Epithelial cell of esophagus (primary cell): ENCODE results near the gene MISP.

ENCODE experiments used
- DNase-seq: peaks from one replicate; pipeline ENCODE4 v3.0.0; 2010; ENCODE audit warnings: low read depth
- H3K4me3 ChIP-seq: 2 replicates; pipeline ENCODE4 v1.5.1; 2011; ENCODE audit warnings: mild to moderate bottlenecking, low read length, control low read depth
- TF ChIP-seq, protein P1 (sequence below): IDR thresholded peaks from 2 replicates; pipeline ENCODE4 v1.5.1; 2011; ENCODE audit warnings: low read depth, mild to moderate bottlenecking, low read length, control low read depth, inconsistent platforms; ENCODE audit not compliant: insufficient read depth; ENCODE audit errors: missing control alignments

MISP gene

DNA sequence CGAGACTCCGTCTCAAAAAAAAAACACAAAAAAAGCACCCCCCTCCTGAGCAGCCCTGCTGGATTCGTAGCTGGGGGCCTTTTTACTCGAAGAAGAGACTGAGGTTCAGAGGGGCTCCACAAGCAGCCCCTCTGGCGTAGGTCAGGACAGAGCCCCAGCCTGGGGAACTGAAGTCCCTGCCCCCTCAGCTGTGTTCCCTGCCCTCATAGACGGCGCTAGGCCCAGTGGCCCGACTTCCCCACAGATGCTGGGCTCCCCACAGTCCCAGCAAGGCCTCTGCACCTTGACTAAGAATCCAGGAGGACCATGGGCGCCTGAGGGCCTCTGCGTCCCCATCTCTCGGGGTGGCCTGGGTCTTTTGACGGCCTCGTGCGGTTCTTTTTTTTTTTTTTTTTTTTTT lies 1.1 kb upstream of the MISP start:
- no peak overlapping the region for H3K4me3 ChIP-seq
- TF ChIP-seq, protein P1, sequence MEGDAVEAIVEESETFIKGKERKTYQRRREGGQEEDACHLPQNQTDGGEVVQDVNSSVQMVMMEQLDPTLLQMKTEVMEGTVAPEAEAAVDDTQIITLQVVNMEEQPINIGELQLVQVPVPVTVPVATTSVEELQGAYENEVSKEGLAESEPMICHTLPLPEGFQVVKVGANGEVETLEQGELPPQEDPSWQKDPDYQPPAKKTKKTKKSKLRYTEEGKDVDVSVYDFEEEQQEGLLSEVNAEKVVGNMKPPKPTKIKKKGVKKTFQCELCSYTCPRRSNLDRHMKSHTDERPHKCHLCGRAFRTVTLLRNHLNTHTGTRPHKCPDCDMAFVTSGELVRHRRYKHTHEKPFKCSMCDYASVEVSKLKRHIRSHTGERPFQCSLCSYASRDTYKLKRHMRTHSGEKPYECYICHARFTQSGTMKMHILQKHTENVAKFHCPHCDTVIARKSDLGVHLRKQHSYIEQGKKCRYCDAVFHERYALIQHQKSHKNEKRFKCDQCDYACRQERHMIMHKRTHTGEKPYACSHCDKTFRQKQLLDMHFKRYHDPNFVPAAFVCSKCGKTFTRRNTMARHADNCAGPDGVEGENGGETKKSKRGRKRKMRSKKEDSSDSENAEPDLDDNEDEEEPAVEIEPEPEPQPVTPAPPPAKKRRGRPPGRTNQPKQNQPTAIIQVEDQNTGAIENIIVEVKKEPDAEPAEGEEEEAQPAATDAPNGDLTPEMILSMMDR: no peak
- DNase-seq: no peak

DNA sequence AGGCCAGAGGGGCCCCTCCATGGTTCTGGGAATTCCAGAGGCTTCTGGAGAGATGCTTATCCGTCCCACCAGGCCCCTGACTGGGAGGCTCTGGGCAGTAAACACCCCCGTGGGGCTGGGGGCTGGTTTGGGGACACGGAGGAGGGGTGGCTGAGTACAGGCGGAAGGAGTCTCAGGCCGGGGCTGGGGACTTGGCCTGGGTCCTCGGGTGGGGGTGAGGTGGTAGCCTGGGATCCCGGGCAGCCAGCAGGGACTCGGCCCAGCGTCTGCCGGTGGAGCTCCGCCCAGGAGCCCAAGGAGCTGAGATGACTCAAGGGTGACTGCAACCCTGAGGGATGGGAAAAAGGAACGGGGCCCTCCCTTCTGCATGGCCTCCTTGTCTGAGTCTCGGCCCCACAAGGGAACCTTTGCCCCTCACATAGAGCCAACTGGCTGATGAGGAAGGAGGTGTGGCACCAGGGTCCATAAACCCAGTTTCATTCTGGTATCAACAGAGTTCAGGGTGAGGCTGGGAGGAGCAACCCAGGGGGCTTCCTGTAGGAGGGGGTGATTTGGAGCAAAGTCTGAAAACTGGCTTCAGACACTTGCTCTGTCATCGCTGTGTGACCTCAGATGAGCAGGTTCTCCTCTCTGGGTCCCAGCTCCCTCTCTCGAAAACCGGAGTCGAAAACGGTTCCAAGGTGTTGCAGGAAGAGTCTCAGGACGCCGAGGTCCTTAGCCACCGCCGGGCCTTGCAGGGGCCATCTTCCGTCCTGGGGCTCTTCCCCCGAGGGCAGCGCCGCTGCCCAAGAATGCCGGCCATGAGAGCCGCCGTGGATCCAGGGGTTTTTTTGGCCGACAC lies 809 bp downstream of the MISP start:
- peak overlapping the region; percentile 69 for H3K4me3 ChIP-seq
- TF ChIP-seq, protein P1: no peak
- peak; percentile 91 for DNase-seq

DNA sequence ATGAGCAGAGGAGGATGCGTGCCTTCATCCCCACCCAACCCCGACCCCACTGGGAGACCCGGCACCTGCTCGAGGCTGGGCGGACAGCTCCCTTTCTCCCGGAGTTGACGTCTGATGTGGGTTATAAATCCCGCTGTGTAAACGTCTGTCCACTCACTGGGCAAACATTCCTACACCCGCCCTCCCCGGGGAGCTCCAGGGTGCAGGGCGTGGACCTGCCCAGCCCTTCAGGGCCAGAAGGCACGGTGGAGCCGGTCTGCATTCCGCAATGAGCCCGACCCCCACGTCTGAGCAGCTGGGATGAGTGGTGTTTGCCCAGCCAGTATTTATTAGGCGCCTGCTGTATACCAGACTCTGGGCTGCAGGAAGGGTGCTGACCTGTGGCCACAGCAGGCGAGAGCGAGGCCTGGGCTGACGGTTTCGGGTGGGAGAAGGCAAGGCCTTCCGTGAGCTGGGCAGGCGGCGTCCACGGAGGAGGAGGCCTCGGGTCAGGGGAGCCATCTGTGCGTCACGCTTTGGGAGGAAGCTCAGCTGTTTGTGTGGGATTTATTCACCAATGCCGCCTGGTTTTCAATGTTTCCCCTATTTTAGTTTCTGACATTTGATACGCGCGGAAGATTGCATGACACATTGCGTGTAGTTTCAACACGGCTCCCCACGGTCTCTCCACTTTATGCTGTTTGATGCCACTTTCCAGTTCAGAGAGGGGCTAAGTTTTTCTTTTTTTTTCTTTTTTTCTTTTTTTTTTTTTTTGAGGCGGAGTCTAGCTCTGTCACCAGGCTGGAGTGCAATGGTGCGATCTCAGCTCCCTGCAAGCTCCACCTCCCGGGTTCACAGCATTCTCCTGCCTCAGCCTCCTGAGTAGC lies 2.0 kb downstream of the MISP start:
- peak overlapping the region; percentile 25 for H3K4me3 ChIP-seq
- DNase-seq: peak; percentile 92
- TF ChIP-seq, protein P1: no peak

DNA sequence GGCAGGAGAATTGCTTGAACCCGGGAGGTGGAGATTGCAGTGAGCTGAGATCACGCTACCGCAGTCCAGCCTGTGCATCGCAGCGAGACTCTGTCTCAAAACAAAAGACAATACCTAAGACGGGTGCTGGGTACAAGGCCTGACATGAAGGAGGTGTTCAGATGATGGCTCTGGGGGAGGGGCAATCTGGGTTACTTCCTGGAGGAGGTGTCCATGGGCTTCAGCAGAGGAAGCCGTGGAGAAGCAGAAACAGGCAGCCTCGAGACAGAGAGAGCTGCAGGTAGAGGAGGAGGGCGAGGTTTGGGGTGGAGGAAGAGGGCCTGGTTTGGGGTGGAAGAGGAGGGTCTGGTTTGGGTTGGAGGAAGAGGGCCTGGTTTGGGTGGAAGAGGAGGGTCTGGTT lies 3.6 kb downstream of the MISP start:
- no peak for DNase-seq
- no peak overlapping the region for H3K4me3 ChIP-seq
- TF ChIP-seq, protein P1: no peak

DNA sequence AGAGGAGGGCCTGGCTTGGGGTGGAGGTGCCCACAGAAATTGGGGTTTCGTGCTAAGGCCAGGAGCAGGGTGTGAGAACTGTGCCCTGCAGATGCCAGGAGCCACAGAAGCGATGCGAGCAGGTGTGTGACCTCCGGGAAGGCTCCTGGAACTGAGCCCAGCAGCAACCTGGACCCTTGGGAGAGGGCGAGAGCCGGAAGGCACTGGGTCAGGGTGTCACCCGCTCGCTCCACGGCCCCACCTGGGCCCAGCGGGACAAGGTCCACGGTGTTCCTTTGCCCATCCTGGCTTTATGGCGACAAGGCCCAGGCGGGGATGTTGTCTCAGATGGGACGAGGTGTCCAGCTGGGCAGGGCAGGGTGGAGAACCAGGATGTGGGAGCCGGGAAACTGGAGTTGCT lies 4.2 kb downstream of the MISP start:
- no peak for DNase-seq
- TF ChIP-seq, protein P1: no peak
- H3K4me3 ChIP-seq: no peak overlapping the region

DNA sequence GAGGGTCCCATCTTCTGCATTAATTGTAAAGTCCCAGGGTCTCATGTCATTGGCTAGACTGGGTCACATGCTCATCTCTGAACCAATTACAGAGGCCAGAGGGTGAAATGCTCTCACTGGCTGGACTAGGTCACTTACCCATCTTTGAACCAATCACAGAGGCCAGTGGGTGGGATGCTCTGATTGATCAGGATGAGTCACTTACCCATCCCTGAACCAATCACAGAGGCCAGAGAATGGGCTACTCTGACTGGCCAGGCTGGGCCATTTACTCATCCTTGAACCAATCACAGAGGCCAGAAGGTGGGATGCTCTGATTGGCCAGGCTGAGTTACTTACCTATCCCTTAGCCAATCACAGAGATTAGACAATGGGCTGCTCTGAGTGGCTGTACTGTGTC lies 5.3 kb downstream of the MISP start:
- no peak overlapping the region for H3K4me3 ChIP-seq
- peak; percentile 68 for DNase-seq
- TF ChIP-seq, protein P1: no peak
